Measurements from ENCODE around the gene MXRA7. TPM values are rescaled to one million over a fixed set of nuclear protein-coding genes. Genes with fewer than 3 reads are reported as not detected.

The MXRA7 gene
- total and polyA plus RNA-seq, 7 donors: 8.3 to 428 (median 327) TPM

DNA sequence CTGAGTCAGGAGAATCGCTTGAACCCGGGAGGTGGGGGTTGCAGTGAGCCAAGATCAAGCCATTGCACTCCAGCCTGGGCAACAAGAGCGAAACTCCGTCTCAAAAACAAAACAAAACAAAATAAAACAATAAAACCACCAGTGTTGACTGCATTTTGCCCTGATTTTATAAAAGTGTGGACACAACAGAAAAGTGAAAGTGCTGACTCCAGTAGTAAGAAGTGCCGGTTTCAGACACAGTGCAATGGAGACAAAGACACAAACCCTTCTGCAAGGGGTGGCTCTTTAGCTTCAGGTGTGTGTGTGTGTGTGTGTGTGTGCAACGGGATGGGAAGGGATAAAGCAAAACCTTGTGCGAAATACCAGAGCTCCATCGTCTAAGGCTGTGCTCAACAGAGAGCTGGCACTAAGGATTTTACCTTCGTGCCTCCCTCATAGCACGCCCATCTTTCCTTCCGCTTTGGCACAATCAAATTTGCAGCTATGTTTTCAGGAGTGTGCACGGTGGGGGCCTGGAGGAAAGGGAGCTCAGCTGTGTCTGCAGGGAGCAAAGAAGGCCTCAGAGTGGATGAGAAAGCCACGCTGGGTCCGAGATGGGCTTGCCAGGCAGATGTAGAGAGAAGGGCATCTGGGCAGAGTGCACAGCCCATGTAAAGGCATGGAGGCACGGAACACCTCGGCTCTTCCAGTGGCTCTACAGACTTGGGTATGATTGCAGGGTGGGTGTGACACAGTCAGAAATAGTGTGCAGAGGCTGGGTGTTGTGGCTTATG lies 15.5 kb downstream of the MXRA7 start:
- DNase-seq: no peak
- peaks cover 0 to 92% (median 81%) of the 10 kb centered on the region in 4 donors for H3K4me1 ChIP-seq
- intact Hi-C loops (cut with DNase I): no loop called here
- H3K4me3 ChIP-seq: no peak overlapping the region
- no peaks in the 10 kb centered on the region for H3K27me3 ChIP-seq
- no peaks in the 10 kb centered on the region for H3K36me3 ChIP-seq
- no peaks in the 10 kb centered on the region for H3K9me3 ChIP-seq
- H3K27ac ChIP-seq: peak overlapping the region; percentile 88 to 98 (median 95)
- TF ChIP-seq POLR2AphosphoS5 (IDR thresholded peaks at IDR 0.05): no peak
- TF ChIP-seq EP300 (IDR thresholded peaks at IDR 0.05): no peak
- TF ChIP-seq POLR2A (IDR thresholded peaks at IDR 0.05): no peak
- TF ChIP-seq, protein P1, sequence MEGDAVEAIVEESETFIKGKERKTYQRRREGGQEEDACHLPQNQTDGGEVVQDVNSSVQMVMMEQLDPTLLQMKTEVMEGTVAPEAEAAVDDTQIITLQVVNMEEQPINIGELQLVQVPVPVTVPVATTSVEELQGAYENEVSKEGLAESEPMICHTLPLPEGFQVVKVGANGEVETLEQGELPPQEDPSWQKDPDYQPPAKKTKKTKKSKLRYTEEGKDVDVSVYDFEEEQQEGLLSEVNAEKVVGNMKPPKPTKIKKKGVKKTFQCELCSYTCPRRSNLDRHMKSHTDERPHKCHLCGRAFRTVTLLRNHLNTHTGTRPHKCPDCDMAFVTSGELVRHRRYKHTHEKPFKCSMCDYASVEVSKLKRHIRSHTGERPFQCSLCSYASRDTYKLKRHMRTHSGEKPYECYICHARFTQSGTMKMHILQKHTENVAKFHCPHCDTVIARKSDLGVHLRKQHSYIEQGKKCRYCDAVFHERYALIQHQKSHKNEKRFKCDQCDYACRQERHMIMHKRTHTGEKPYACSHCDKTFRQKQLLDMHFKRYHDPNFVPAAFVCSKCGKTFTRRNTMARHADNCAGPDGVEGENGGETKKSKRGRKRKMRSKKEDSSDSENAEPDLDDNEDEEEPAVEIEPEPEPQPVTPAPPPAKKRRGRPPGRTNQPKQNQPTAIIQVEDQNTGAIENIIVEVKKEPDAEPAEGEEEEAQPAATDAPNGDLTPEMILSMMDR (IDR thresholded peaks at IDR 0.05): no peak
- 65 to 78% methylated on average over 16 of the region's 16 CpGs for WGBS, 2 donors

DNA sequence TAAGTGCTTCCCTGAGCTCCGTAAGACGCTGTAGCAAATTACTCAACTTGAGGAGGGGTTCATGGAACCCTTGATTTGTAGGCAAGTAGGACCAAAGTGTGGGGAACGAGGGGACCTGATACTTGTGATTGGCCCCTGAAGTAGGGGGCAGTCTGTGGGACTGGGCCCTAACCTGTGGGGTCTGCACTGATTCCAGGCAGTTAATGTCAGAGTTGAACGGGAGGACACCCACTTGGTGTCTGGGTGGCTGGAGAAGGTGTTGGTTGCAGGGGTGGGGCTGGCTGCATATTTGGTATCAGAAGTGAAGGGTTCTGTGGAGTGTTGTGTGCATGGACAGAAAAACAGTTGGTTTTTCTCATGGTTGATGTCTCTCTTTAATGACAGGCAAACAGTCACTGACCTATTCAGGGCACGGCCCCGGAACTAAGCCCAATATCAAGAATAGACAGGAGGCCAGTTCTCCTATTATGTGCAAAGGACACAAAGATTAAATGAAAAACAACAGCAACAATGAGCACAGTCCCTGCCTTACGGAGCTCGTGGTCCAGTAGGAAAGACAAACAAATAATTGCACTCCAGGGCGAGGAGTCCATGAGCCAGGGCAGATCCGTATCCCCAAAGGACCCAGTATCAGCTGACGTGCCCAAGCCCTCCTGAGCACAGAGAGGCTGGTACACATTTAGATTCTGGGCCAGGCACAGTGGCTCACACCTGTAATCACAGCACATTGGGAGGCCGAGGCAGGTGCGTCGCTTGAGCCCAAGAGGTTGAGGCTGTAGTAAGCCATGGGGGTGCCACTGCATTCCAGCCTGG lies 19.2 kb downstream of the MXRA7 start:
- Histone ChIP-seq H3K4me1 (peaks cover 2 to 93% (median 81%) of the 10 kb centered on the region in 4 donors), H3K27ac (peak overlapping the region; percentile 48 to 98 (median 72)), H3K9me3 (no peaks in the 10 kb centered on the region), H3K27me3 (no peaks in the 10 kb centered on the region), H3K36me3 (no peaks in the 10 kb centered on the region), H3K4me3 (no peak overlapping the region)
- 85 to 90% methylated on average over 14 of the region's 14 CpGs for WGBS, 2 donors
- no peak for DNase-seq
- intact Hi-C loops (cut with DNase I): no loop called here
- TF ChIP-seq EP300 (IDR thresholded peaks at IDR 0.05): no peak
- TF ChIP-seq, protein P1 (IDR thresholded peaks at IDR 0.05): no peak
- no peak for TF ChIP-seq POLR2AphosphoS5 (IDR thresholded peaks at IDR 0.05)
- TF ChIP-seq POLR2A (IDR thresholded peaks at IDR 0.05): no peak

DNA sequence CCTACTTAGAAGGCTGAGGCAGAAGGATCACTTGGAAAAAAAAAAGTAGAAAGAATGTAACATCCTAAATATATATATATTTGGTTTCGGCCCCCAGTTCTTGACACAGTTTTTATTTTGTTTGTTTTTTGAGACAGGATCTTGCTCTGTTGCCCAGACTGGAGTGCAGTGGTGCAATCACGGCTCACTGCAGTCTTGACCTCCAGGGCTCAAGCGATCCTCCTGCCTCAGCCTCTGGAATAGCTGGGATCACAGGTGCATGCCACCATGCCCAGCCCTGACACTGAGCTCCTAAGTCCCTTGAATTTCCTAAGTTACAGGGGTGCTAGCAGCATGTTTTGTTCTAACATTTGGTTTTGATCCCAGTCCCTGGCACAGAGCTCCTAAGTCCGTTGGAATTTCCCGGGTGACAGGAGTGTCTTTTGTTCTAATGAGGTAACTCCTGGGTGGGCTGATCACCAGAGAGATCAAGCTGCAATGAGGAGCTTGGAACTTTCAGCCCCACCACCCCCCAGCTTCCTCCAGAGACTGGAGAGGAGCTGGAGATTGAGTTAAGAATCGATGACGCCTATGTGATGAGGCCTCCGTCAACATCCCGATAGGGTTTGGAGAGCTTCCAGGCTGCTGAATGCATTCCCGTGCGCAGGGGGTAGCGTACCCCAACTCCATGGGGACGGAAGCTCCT lies 20.0 kb downstream of the MXRA7 start:
- H3K27me3 ChIP-seq: no peaks in the 10 kb centered on the region
- 92 to 93% methylated on average over 13 of the region's 13 CpGs for WGBS, 2 donors
- intact Hi-C loops (cut with DNase I): no loop called here
- TF ChIP-seq EP300 (IDR thresholded peaks at IDR 0.05) (no peak), POLR2AphosphoS5 (IDR thresholded peaks at IDR 0.05) (no peak), POLR2A (IDR thresholded peaks at IDR 0.05) (no peak)
- TF ChIP-seq, protein P1 (IDR thresholded peaks at IDR 0.05): no peak
- no peaks in the 10 kb centered on the region for H3K9me3 ChIP-seq
- H3K4me3 ChIP-seq: no peak overlapping the region
- peak overlapping the region; percentile 44 to 98 (median 72) for H3K27ac ChIP-seq
- no peak for DNase-seq
- peaks cover 0 to 2% (median 0%) of the 10 kb centered on the region in 4 donors for H3K36me3 ChIP-seq
- H3K4me1 ChIP-seq: peaks cover 2 to 93% (median 81%) of the 10 kb centered on the region in 4 donors

DNA sequence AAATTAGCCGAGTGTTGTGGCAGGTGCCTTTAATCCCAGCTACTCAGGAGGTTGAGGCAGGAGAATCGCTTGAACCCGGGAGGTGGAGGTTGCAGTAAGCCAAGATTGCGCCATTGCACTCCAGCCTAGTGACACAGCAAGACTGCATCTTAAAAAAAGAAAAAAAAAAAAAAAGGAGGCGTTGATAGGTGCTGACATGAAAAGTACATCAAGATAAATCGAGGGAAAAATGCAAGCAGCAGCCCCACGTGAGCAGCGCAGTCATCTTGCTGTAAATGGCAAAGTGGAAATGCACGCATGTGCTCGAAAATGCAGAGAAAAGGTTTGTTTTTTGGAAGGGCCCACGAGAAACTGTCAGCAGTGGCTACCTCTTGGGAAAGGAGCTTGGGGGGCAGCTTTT lies 20.9 kb downstream of the MXRA7 start:
- Histone ChIP-seq H3K27me3 (no peaks in the 10 kb centered on the region), H3K27ac (peak overlapping the region; percentile 90 to 98 (median 93)), H3K4me1 (peaks cover 2 to 96% (median 81%) of the 10 kb centered on the region in 4 donors), H3K9me3 (no peaks in the 10 kb centered on the region), H3K4me3 (no peak overlapping the region), H3K36me3 (peaks cover 0 to 8% (median 0%) of the 10 kb centered on the region in 4 donors)
- no peak for DNase-seq
- intact Hi-C loops (cut with DNase I): loop anchor here (2.0 to 5.0 kb wide), 2 partner anchors 21 to 37 kb away; partner anchors contain the start of genes JMJD6, METTL23 and MXRA7
- TF ChIP-seq POLR2A (IDR thresholded peaks at IDR 0.05): no peak
- no peak for TF ChIP-seq EP300 (IDR thresholded peaks at IDR 0.05)
- TF ChIP-seq, protein P1 (IDR thresholded peaks at IDR 0.05): no peak
- TF ChIP-seq POLR2AphosphoS5 (IDR thresholded peaks at IDR 0.05): no peak
- 92 to 95% methylated on average over 11 of the region's 11 CpGs for WGBS, 2 donors

All from sigmoid colon (tissue), 7 donors.